ENCODE results near the gene PKD2.
A peak's percentile ranks its signal among the peaks of the same experiment; 100 is the strongest.

PKD2 gene

GRCh38 chr4:88070031-88070430 lies 62.6 kb downstream of the PKD2 start:
- Histone ChIP-seq H3K4me3 (no peak overlapping the region), H3K9ac (no peak overlapping the region), H3K27ac (no peak overlapping the region), H3K27me3 (no peaks in the 10 kb centered on the region), H4K20me1 (no peaks in the 10 kb centered on the region), H3K36me3 (peaks cover 95 to 99% (median 98%) of the 10 kb centered on the region in 11 experiments), H3K4me1 (no peaks in the 10 kb centered on the region), H3K4me2 (no peak overlapping the region), H3K9me3 (replicated peaks in 1 of 11) (peaks cover 35 to 70% (median 59%) of the 10 kb centered on the region in 11 experiments)
- TF ChIP-seq Cebpa-rat (IDR thresholded peaks at IDR 0.05), result no peak

- no peaks in the 10 kb centered on the region for H4K20me1 ChIP-seq
- H3K9me3 ChIP-seq (replicated peaks in 1 of 11), result peaks cover 8 to 27% (median 21%) of the 10 kb centered on the region in 11 experiments; a peak in 21 of 22 replicates
- H3K27ac ChIP-seq, result no peak overlapping the region
- no peak overlapping the region for H3K9ac ChIP-seq
- H3K4me3 ChIP-seq, result no peak overlapping the region
- no peak for TF ChIP-seq Cebpa-rat (IDR thresholded peaks at IDR 0.05)
- H3K27me3 ChIP-seq, result no peaks in the 10 kb centered on the region
- H3K36me3 ChIP-seq, result peaks cover 84 to 94% (median 88%) of the 10 kb centered on the region in 11 experiments
- H3K4me2 ChIP-seq, result no peak overlapping the region
- H3K4me1 ChIP-seq, result no peaks in the 10 kb centered on the region
Measured at GRCh38 chr4:88075336-88075735, 67.9 kb downstream of the PKD2 start.

GRCh38 chr4:88077911-88078524 lies 70.6 kb downstream of the PKD2 start:
- Histone ChIP-seq H3K4me3 (no peak overlapping the region), H3K36me3 (peaks cover 57 to 67% (median 61%) of the 10 kb centered on the region in 11 experiments), H3K9me3 (replicated peaks in 1 of 11) (0 out of 22 replicates have a peak, but pooled peaks cover 0 to under 1% (median 0%) of the 10 kb centered on the region in 11 experiments), H3K9ac (no peak overlapping the region), H4K20me1 (no peaks in the 10 kb centered on the region), H3K4me1 (no peaks in the 10 kb centered on the region), H3K27me3 (no peaks in the 10 kb centered on the region), H3K27ac (no peak overlapping the region), H3K4me2 (no peak overlapping the region)
- TF ChIP-seq Cebpa-rat (IDR thresholded peaks at IDR 0.05), result no peak

DNA sequence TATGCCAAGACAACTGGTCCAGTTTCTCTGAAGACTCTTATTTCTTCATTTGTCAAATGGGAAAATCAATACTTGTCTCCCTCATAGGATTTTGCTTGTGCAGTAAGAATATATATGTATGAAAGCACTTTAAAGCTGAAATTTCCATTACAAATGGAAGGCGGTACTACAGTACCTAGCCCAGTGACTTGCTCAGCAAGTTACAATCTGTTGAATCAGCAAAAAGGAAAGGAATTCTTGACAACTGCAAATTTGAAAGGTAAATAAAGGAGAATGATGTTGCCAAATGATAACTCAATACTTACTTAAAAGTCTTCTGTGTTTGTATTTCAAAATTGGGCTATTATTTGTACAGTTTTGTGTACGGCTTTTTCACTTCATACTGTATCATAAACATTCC lies 71.1 kb downstream of the PKD2 start:
- Histone ChIP-seq H3K4me1 (no peaks in the 10 kb centered on the region), H3K27me3 (no peaks in the 10 kb centered on the region), H3K36me3 (peaks cover 51 to 61% (median 56%) of the 10 kb centered on the region in 11 experiments), H3K9me3 (replicated peaks in 1 of 11) (no peaks in the 10 kb centered on the region), H3K9ac (no peak overlapping the region), H3K4me2 (no peak overlapping the region), H4K20me1 (no peaks in the 10 kb centered on the region), H3K27ac (no peak overlapping the region), H3K4me3 (no peak overlapping the region)
- no peak for TF ChIP-seq Cebpa-rat (IDR thresholded peaks at IDR 0.05)

GRCh38 chr4:88080626-88081025 lies 73.2 kb downstream of the PKD2 start:
- Histone ChIP-seq H3K4me1 (no peaks in the 10 kb centered on the region), H3K9ac (no peak overlapping the region), H3K36me3 (peaks cover 31 to 41% (median 35%) of the 10 kb centered on the region in 11 experiments), H3K27ac (no peak overlapping the region), H3K4me2 (no peak overlapping the region), H3K4me3 (no peak overlapping the region), H3K27me3 (no peaks in the 10 kb centered on the region), H4K20me1 (no peaks in the 10 kb centered on the region; a peak in 1 of 22 replicates), H3K9me3 (replicated peaks in 1 of 11) (peaks cover 0 to 5% (median 0%) of the 10 kb centered on the region in 11 experiments; a peak in 2 of 22 replicates)
- no peak for TF ChIP-seq Cebpa-rat (IDR thresholded peaks at IDR 0.05)

DNA sequence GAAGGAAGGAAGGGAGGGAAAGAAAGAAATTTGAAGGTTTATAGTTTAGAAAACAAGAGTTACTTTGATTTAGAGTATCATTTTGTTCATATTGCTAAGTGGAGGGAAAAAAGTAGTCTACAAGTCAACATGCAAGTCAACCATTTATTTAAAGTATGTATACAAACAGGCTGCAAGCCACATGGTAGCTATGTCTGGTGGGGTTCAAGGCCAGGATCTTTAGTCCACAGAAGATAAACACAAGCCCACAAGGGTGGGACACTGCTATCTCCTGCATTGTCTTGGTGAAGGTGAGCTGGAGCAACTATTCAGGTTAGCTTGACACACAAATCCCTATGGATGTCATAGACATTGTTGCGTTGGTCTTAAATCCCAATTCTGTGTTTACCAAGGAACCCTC lies 79.6 kb downstream of the PKD2 start:
- H3K36me3 ChIP-seq, result no peaks in the 10 kb centered on the region
- no peak for TF ChIP-seq Cebpa-rat (IDR thresholded peaks at IDR 0.05)
- peaks cover 0 to 24% (median 0%) of the 10 kb centered on the region in 11 experiments; a peak in 8 of 22 replicates for H3K9me3 ChIP-seq (replicated peaks in 1 of 11)
- H3K27ac ChIP-seq, result no peak overlapping the region
- H3K4me2 ChIP-seq, result no peak overlapping the region
- H3K27me3 ChIP-seq, result no peaks in the 10 kb centered on the region
- no peak overlapping the region for H3K4me3 ChIP-seq
- H3K9ac ChIP-seq, result no peak overlapping the region
- H3K4me1 ChIP-seq, result peaks cover 11 to 23% (median 15%) of the 10 kb centered on the region in 10 experiments
- no peaks in the 10 kb centered on the region; a peak in 1 of 22 replicates for H4K20me1 ChIP-seq

GRCh38 chr4:88090898-88091297 lies 83.5 kb downstream of the PKD2 start:
- Histone ChIP-seq H3K9me3 (replicated peaks in 1 of 11) (peaks cover 0 to 25% (median 0%) of the 10 kb centered on the region in 11 experiments; a peak in 8 of 22 replicates), H3K9ac (peak overlapping the region in 1 of 11 experiments; percentile 21; a peak in 1 of 22 replicates), H3K4me3 (no peak overlapping the region), H3K36me3 (no peaks in the 10 kb centered on the region), H4K20me1 (no peaks in the 10 kb centered on the region), H3K27me3 (no peaks in the 10 kb centered on the region), H3K27ac (peak overlapping the region in 2 of 11 experiments; percentile 7 to 40; a peak in 4 of 22 replicates), H3K4me2 (peak overlapping the region; percentile 20 to 75 (median 53); a peak in 18 of 22 replicates), H3K4me1 (peaks cover 11 to 42% (median 15%) of the 10 kb centered on the region in 10 experiments)
- TF ChIP-seq Cebpa-rat (IDR thresholded peaks at IDR 0.05), result no peak

- Histone ChIP-seq H3K4me1 (peaks cover 11 to 47% (median 15%) of the 10 kb centered on the region in 10 experiments), H3K9ac (no peak overlapping the region), H4K20me1 (no peaks in the 10 kb centered on the region), H3K27me3 (no peaks in the 10 kb centered on the region), H3K27ac (peak overlapping the region in 2 of 11 experiments; percentile 27 to 40; a peak in 3 of 22 replicates), H3K4me2 (peak overlapping the region; percentile 38 to 75 (median 53); a peak in 21 of 22 replicates), H3K9me3 (replicated peaks in 1 of 11) (peaks cover 0 to 20% (median 0%) of the 10 kb centered on the region in 11 experiments; a peak in 7 of 22 replicates), H3K4me3 (no peak overlapping the region), H3K36me3 (no peaks in the 10 kb centered on the region)
- no peak for TF ChIP-seq Cebpa-rat (IDR thresholded peaks at IDR 0.05)
Measured at GRCh38 chr4:88091378-88091777, 83.9 kb downstream of the PKD2 start.

DNA sequence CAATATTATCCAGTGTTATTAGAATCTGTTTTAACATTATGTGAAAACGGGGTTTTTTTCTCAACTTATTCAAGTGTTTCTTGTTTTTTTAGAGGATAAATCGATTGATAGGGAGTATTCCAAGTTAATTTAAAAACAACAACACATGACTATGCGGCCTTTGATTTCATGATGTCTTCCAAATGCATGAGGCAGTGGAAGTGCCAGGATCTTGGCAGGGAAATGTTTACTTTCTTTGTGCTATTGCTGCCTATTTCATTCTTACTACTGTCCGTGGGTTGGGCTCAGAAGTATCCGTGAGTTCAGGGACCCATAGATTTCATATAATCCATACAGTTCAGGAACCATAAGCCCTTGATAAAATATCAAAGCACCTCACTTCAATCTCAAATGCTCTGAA lies 86.4 kb downstream of the PKD2 start:
- Histone ChIP-seq H3K9me3 (replicated peaks in 1 of 11) (peaks cover 0 to 24% (median 0%) of the 10 kb centered on the region in 11 experiments; a peak in 3 of 22 replicates), H4K20me1 (no peaks in the 10 kb centered on the region), H3K4me2 (no peak overlapping the region), H3K4me3 (no peak overlapping the region), H3K4me1 (peaks cover 15 to 72% (median 30%) of the 10 kb centered on the region in 10 experiments), H3K27me3 (no peaks in the 10 kb centered on the region), H3K36me3 (no peaks in the 10 kb centered on the region), H3K27ac (no peak overlapping the region), H3K9ac (no peak overlapping the region)
- no peak for TF ChIP-seq Cebpa-rat (IDR thresholded peaks at IDR 0.05)
